Measurements from ENCODE around the gene IPO4. TPM values are rescaled to one million over a fixed set of nuclear protein-coding genes. Genes with fewer than 3 reads are reported as not detected.

The IPO4 gene
- total and polyA plus RNA-seq, 9 of the 15 experiments (the other 6 are each of a cell fraction or from before 2014, with no cell fraction given) = 7.3 to 122 (median 31.8) TPM

- Histone ChIP-seq H3K4me1 (replicated peaks in 1 of 2; ENCODE audit: control insufficient read depth in 2 of 2, insufficient read depth in 2 of 2, low read length in 2 of 2) (no peaks in the 10 kb centered on the region; a peak in 1 of 5 replicates), H3K9me3 (replicated peaks; ENCODE audit: control insufficient read depth, insufficient read depth, low read depth, low read length) (no peaks in the 10 kb centered on the region), H3K9me1 (ENCODE audit: control insufficient read depth, insufficient read depth, low read length) (no peaks in the 10 kb centered on the region), H3K27me3 (ENCODE audit: control insufficient read depth in 2 of 2, insufficient read depth in 2 of 2, low read length in 2 of 2) (no peaks in the 10 kb centered on the region), H2AFZ (ENCODE audit: low read depth, low read length) (no peak overlapping the region), H4K20me1 (replicated peaks; ENCODE audit: control insufficient read depth, insufficient read depth, low read length) (no peaks in the 10 kb centered on the region), H3K9ac (ENCODE audit: insufficient read depth in 1 of 2, low read depth in 2 of 2, low read length in 2 of 2) (no peak overlapping the region), H3K4me3 (no peak overlapping the region), H3K4me2 (ENCODE audit: insufficient read depth, low read length) (no peak overlapping the region), H3K27ac (ENCODE audit: extremely low read depth, low read depth, low read length) (peak overlapping the region; percentile 26; the same call in 1 of the 3 replicates), H3K79me2 (ENCODE audit: control insufficient read depth, insufficient read depth, low read length) (no peaks in the 10 kb centered on the region), H3K36me3 (ENCODE audit: control insufficient read depth, insufficient read depth, low read length) (peaks cover 36% of the 10 kb centered on the region; the same call in 2 of the 3 replicates)
- no TSS peak for BruUV-seq (replicated peaks)
- DNase-seq (ENCODE audit: extremely low read depth in 1 of 4, low spot score in 3 of 4) (no peak), ATAC-seq (peak; percentile 46; the same call in 2 of the 3 replicates), FAIRE-seq (no peak)
- intact Hi-C loops (cut with micrococcal nuclease) = no loop called here
- 65% methylated on average over 2 of the region's 3 CpGs for WGBS (ENCODE audit: insufficient coverage, low coverage, missing lambda C conversion rate)
- in situ Hi-C loops (cut with MboI) = no loop called here
- ChIA-PET CTCF (ENCODE audit: low intra/inter-chr PET ratio) (no interaction called here), POLR2A (interaction anchor here (0.6 kb wide), 1 partner anchor 221 kb away, joined by 3 read pairs; no protein-coding TSS in a partner anchor)
- TF ChIP-seq ZNF184 (CRISPR knock-in tag; IDR thresholded peaks at IDR 0.05) (no peak), ATF4 (CRISPR knock-in tag; IDR thresholded peaks at IDR 0.05) (0 out of 2 replicates have a peak, but pooled peaks have one; percentile 67), SMARCA5 (IDR thresholded peaks at IDR 0.05) (no peak), ZNF584 (CRISPR knock-in tag; IDR thresholded peaks at IDR 0.05; ENCODE audit: low read depth) (peak; percentile 72; the same call in 1 of the 2 replicates), POLR2H (tag; IDR thresholded peaks at IDR 0.05; ENCODE audit: low read depth) (0 out of 2 replicates have a peak, but pooled peaks have one; percentile 28), ZNF175 (CRISPR knock-in tag; IDR thresholded peaks at IDR 0.05; ENCODE audit: low read depth) (peak; percentile 37; the same call in 1 of the 2 replicates), SMAD4 (CRISPR knock-in tag; conservative IDR thresholded peaks at IDR 0.05) (peak; percentile 60), NR2C1 (IDR thresholded peaks at IDR 0.05) (no peak), NR2C1 (tag; IDR thresholded peaks at IDR 0.05) (peak; percentile 11; the same call in 1 of the 2 replicates), ATF3 (IDR thresholded peaks at IDR 0.05) (peak; percentile 53; the same call in 1 of the 2 replicates), ATF3 (CRISPR knock-in tag; conservative IDR thresholded peaks at IDR 0.05) (no peak), CEBPG (CRISPR knock-in tag; IDR thresholded peaks at IDR 0.05) (peak; percentile 83), CEBPG (tag; conservative IDR thresholded peaks at IDR 0.05 in 1 of 2, IDR thresholded peaks at IDR 0.05 in 1 of 2) (peak; percentile 69 to 92), ZNF592 (IDR thresholded peaks at IDR 0.05) (0 out of 2 replicates have a peak, but pooled peaks have one; percentile 35), CEBPB (tag; IDR thresholded peaks at IDR 0.05) (no peak), CGGBP1 (CRISPR knock-in tag; IDR thresholded peaks at IDR 0.05) (no peak), ZNF24 (IDR thresholded peaks at IDR 0.05) (peak; percentile 62; the same call in 1 of the 2 replicates)
These were observed 21.0 kb downstream of the IPO4 start for GRCh38 chr14:24167469-24168114.
